ENCODE data around the gene BDKRB2.

The BDKRB2 gene

GRCh38 chr14:96198430-96199130 lies 6.1 kb upstream of the BDKRB2 start:
- TF ChIP-seq CTBP1 (IDR thresholded peaks at IDR 0.05; ENCODE audit: borderline replicate concordance) = no peak
- no peak for TF ChIP-seq ARNT (IDR thresholded peaks at IDR 0.05)
- TF ChIP-seq BHLHE40 (IDR thresholded peaks at IDR 0.05; ENCODE audit: borderline replicate concordance) = no peak
- TF ChIP-seq L3MBTL2 (conservative IDR thresholded peaks at IDR 0.05) = no peak
- TF ChIP-seq FOXA1 (IDR thresholded peaks at IDR 0.05) = no peak
- no peak for TF ChIP-seq NFRKB (IDR thresholded peaks at IDR 0.05)
- TF ChIP-seq SP1 (IDR thresholded peaks at IDR 0.05) = no peak
- TF ChIP-seq TARDBP (IDR thresholded peaks at IDR 0.05) = no peak
- no peak for TF ChIP-seq LEF1 (IDR thresholded peaks at IDR 0.05; ENCODE audit: borderline replicate concordance)
- no peak for TF ChIP-seq HDGF (IDR thresholded peaks at IDR 0.05; ENCODE audit: borderline replicate concordance)
- TF ChIP-seq, protein P1, sequence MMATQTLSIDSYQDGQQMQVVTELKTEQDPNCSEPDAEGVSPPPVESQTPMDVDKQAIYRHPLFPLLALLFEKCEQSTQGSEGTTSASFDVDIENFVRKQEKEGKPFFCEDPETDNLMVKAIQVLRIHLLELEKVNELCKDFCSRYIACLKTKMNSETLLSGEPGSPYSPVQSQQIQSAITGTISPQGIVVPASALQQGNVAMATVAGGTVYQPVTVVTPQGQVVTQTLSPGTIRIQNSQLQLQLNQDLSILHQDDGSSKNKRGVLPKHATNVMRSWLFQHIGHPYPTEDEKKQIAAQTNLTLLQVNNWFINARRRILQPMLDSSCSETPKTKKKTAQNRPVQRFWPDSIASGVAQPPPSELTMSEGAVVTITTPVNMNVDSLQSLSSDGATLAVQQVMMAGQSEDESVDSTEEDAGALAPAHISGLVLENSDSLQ (IDR thresholded peaks at IDR 0.05) = no peak
- no peak for TF ChIP-seq FOXK2 (IDR thresholded peaks at IDR 0.05)
- TF ChIP-seq SUZ12 (IDR thresholded peaks at IDR 0.05) = no peak
- no peak for TF ChIP-seq ZNF384 (IDR thresholded peaks at IDR 0.05)
- TF ChIP-seq ELF4 (IDR thresholded peaks at IDR 0.05) = no peak
- TF ChIP-seq FOXM1 (IDR thresholded peaks at IDR 0.05; ENCODE audit: borderline replicate concordance) = no peak
- DNase-seq (ENCODE audit: extremely low spot score) = no peak
- ChIA-PET POLR2A (no interaction called here), CTCF (interaction anchor here (0.7 kb wide), 1 partner anchor 28 kb away, joined by 4 read pairs; no protein-coding TSS in a partner anchor)

DNA sequence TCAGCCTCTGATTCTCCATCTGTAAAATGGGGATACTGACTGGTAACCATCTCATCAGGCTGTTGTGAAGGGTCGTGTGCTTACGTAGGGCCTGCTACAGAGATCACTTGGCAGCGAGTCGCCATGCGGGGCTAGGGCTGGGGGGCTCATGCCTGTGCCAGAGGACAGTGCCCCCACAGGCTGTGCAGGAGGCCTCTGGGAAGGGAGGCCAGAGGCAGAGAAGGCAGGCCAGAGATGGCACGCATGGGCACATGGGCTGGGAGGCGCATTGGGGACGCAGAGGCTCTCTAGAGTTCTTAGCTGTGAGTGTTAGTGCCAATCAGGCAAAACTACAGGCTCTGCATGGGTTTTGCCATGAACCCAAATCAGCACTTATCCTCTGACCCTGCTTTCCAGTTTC lies 3.5 kb upstream of the BDKRB2 start:
- DNase-seq (ENCODE audit: extremely low spot score) = no peak
- TF ChIP-seq LEF1 (IDR thresholded peaks at IDR 0.05; ENCODE audit: borderline replicate concordance) (no peak), HDGF (IDR thresholded peaks at IDR 0.05; ENCODE audit: borderline replicate concordance) (no peak), FOXM1 (IDR thresholded peaks at IDR 0.05; ENCODE audit: borderline replicate concordance) (no peak), SUZ12 (IDR thresholded peaks at IDR 0.05) (no peak), CTBP1 (IDR thresholded peaks at IDR 0.05; ENCODE audit: borderline replicate concordance) (no peak), NFRKB (IDR thresholded peaks at IDR 0.05) (no peak), BHLHE40 (IDR thresholded peaks at IDR 0.05; ENCODE audit: borderline replicate concordance) (no peak), TARDBP (IDR thresholded peaks at IDR 0.05) (no peak), FOXK2 (IDR thresholded peaks at IDR 0.05) (no peak), SP1 (IDR thresholded peaks at IDR 0.05) (no peak)
- TF ChIP-seq, protein P1 (IDR thresholded peaks at IDR 0.05) = no peak
- CTCF ChIA-PET = no interaction called here
- POLR2A ChIA-PET = no interaction called here

- ChIA-PET CTCF (no interaction called here), POLR2A (no interaction called here)
- TF ChIP-seq LEF1 (IDR thresholded peaks at IDR 0.05; ENCODE audit: borderline replicate concordance) = no peak
- no peak for TF ChIP-seq ZNF384 (IDR thresholded peaks at IDR 0.05)
- no peak for TF ChIP-seq SUZ12 (IDR thresholded peaks at IDR 0.05)
- no peak for TF ChIP-seq NFRKB (IDR thresholded peaks at IDR 0.05)
- no peak for TF ChIP-seq FOXM1 (IDR thresholded peaks at IDR 0.05; ENCODE audit: borderline replicate concordance)
- no peak for TF ChIP-seq FOXK2 (IDR thresholded peaks at IDR 0.05)
- TF ChIP-seq, protein P1 (IDR thresholded peaks at IDR 0.05) = no peak
- TF ChIP-seq SP1 (IDR thresholded peaks at IDR 0.05) = no peak
- TF ChIP-seq FOXA1 (IDR thresholded peaks at IDR 0.05) = no peak
- no peak for TF ChIP-seq ELF4 (IDR thresholded peaks at IDR 0.05)
- no peak for TF ChIP-seq HDGF (IDR thresholded peaks at IDR 0.05; ENCODE audit: borderline replicate concordance)
- no peak for TF ChIP-seq CTBP1 (IDR thresholded peaks at IDR 0.05; ENCODE audit: borderline replicate concordance)
- TF ChIP-seq BHLHE40 (IDR thresholded peaks at IDR 0.05; ENCODE audit: borderline replicate concordance) = no peak
- TF ChIP-seq L3MBTL2 (conservative IDR thresholded peaks at IDR 0.05) = no peak
- no peak for TF ChIP-seq ARNT (IDR thresholded peaks at IDR 0.05)
- TF ChIP-seq TARDBP (IDR thresholded peaks at IDR 0.05) = no peak
- DNase-seq (ENCODE audit: extremely low spot score) = no peak
Measured at GRCh38 chr14:96201965-96202364, 2.7 kb upstream of the BDKRB2 start.

DNA sequence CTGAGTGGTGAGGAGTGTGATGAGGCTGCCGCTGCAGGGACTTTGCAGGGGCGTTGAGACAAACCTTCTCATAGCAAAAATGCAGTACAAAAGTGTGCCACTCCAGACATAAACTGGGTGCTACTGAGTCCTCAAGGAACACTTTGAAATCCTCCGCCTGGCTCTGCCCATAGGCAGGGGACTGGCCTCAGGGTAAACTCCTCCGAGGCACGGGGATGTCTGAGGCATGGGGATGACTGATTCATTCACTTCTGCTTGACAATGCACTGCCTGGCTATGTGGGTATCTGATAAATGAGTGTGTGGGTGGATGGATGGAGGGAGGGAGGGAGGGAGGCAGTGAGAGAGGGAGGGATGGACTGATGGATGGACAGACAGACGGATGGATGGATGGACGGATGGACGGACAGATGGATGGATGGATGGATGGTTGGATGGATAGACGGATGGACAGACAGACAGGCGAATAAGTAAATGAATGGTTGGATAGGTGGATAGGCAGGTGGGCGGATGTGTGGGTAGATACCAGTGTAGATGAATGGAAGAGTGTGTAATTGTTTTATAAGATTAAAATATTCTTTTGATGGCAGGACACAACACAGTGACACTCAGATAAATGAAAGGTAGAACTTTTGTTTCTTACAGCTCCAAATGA lies 2.1 kb upstream of the BDKRB2 start:
- CTCF ChIA-PET = no interaction called here
- TF ChIP-seq FOXK2 (IDR thresholded peaks at IDR 0.05) (no peak), HDGF (IDR thresholded peaks at IDR 0.05; ENCODE audit: borderline replicate concordance) (no peak), ZNF384 (IDR thresholded peaks at IDR 0.05) (no peak), ELF4 (IDR thresholded peaks at IDR 0.05) (no peak), L3MBTL2 (conservative IDR thresholded peaks at IDR 0.05) (no peak), SUZ12 (IDR thresholded peaks at IDR 0.05) (no peak), CTBP1 (IDR thresholded peaks at IDR 0.05; ENCODE audit: borderline replicate concordance) (no peak)
- TF ChIP-seq, protein P1 (IDR thresholded peaks at IDR 0.05) = no peak
- POLR2A ChIA-PET = no interaction called here
- no peak for DNase-seq (ENCODE audit: extremely low spot score)

GRCh38 chr14:96203116-96203515 lies 1.5 kb upstream of the BDKRB2 start:
- TF ChIP-seq NFRKB (IDR thresholded peaks at IDR 0.05) (no peak), HDGF (IDR thresholded peaks at IDR 0.05; ENCODE audit: borderline replicate concordance) (no peak), ELF4 (IDR thresholded peaks at IDR 0.05) (no peak), L3MBTL2 (conservative IDR thresholded peaks at IDR 0.05) (no peak), BHLHE40 (IDR thresholded peaks at IDR 0.05; ENCODE audit: borderline replicate concordance) (no peak), CTBP1 (IDR thresholded peaks at IDR 0.05; ENCODE audit: borderline replicate concordance) (no peak), ARNT (IDR thresholded peaks at IDR 0.05) (no peak), FOXK2 (IDR thresholded peaks at IDR 0.05) (no peak), LEF1 (IDR thresholded peaks at IDR 0.05; ENCODE audit: borderline replicate concordance) (no peak), SP1 (IDR thresholded peaks at IDR 0.05) (no peak), FOXM1 (IDR thresholded peaks at IDR 0.05; ENCODE audit: borderline replicate concordance) (no peak), TARDBP (IDR thresholded peaks at IDR 0.05) (no peak), FOXA1 (IDR thresholded peaks at IDR 0.05) (no peak), ZNF384 (IDR thresholded peaks at IDR 0.05) (no peak), SUZ12 (IDR thresholded peaks at IDR 0.05) (no peak)
- TF ChIP-seq, protein P1 (IDR thresholded peaks at IDR 0.05) = no peak
- ChIA-PET POLR2A (no interaction called here), CTCF (interaction anchor here (0.6 kb wide), 1 partner anchor 25 kb away, joined by 3 read pairs; no protein-coding TSS in a partner anchor)
- no peak for DNase-seq (ENCODE audit: extremely low spot score)

All from HEK293T (cell line).